HepG2 (cell line): ENCODE data around the gene ABTB2. TPM values are rescaled to one million over a fixed set of nuclear protein-coding genes. Genes with fewer than 3 reads are reported as not detected.

ENCODE experiments used
- CAMTA2 ChIP-seq: sonication (generic); formaldehyde crosslinking; IDR thresholded peaks from 2 replicates; pipeline ENCODE4 v1.4.0; 2020; ENCODE audit warnings: mild to moderate bottlenecking, missing genetic modification reagents, borderline replicate concordance
- CBX1 ChIP-seq: IDR thresholded peaks from one replicate; pipeline ENCODE4 v1.6.1; 2016; ENCODE audit warnings: antibody characterized with exemption, low read depth
- CEBPG ChIP-seq: IDR thresholded peaks from 2 replicates; pipeline ENCODE4 v1.6.1; 2016
- ETV5 ChIP-seq: IDR thresholded peaks from 2 replicates; pipeline ENCODE4 v1.6.1; 2018; ENCODE audit warnings: missing biosample characterization, missing genetic modification reagents, inconsistent platforms, borderline replicate concordance
- GABPB1 ChIP-seq: IDR thresholded peaks from 2 replicates; pipeline ENCODE4 v1.6.1; 2016; ENCODE audit warnings: mild to moderate bottlenecking, missing genetic modification reagents, moderate library complexity, missing compliant biosample characterization
- GFI1 ChIP-seq: sonication (generic); formaldehyde crosslinking; IDR thresholded peaks from 2 replicates; pipeline ENCODE4 v1.5.0; 2020; ENCODE audit warnings: missing genetic modification reagents, mild to moderate bottlenecking, borderline replicate concordance
- HNRNPL ChIP-seq: fragments of 200-400 bp; formaldehyde crosslinking; IDR thresholded peaks from 2 replicates; pipeline ENCODE4 v1.6.1; 2017; ENCODE audit warnings: mild to moderate bottlenecking, low read depth, low read length
- MYC ChIP-seq: sonication (generic); formaldehyde crosslinking; IDR thresholded peaks from 2 replicates; pipeline ENCODE4 v1.9.0; 2021; ENCODE audit warnings: missing genetic modification reagents, borderline replicate concordance
- NFRKB ChIP-seq: fragments of 450-650 bp; IDR thresholded peaks from 2 replicates; pipeline ENCODE4 v1.6.1; 2017
- NKX3-1 ChIP-seq: sonication (generic); formaldehyde crosslinking; IDR thresholded peaks from 2 replicates; pipeline ENCODE4 v1.5.0; 2020; ENCODE audit warnings: missing genetic modification reagents
- POLR2A ChIP-seq, 2 experiments: IDR thresholded peaks; 2 replicates each; pipeline ENCODE4 v1.6.1; 2011; ENCODE audit warnings: low read depth in 2 of 2, low read length in 2 of 2, mild to moderate bottlenecking in 1 of 2, moderate library complexity in 1 of 2; ENCODE audit not compliant: insufficient read depth in 1 of 2
- SOX6 ChIP-seq, 2 experiments: fragments of 450-650 bp in 1 of 2; sonication (generic) in 1 of 2; formaldehyde crosslinking in 1 of 2; IDR thresholded peaks; 2 replicates each; pipeline versions ENCODE4 v1.4.0 to v1.6.1; 2017 to 2020; ENCODE audit warnings: antibody characterized with exemption in 1 of 2, mild to moderate bottlenecking in 1 of 2, missing genetic modification reagents in 1 of 2
- ZFY ChIP-seq: sonication (generic); formaldehyde crosslinking; IDR thresholded peaks from 2 replicates; pipeline ENCODE4 v1.4.0; 2020; ENCODE audit warnings: missing genetic modification reagents
- ZIK1 ChIP-seq: sonication (generic); formaldehyde crosslinking; IDR thresholded peaks from 2 replicates; pipeline ENCODE4 v1.5.0; 2020; ENCODE audit warnings: mild to moderate bottlenecking, low read depth, missing genetic modification reagents, borderline replicate concordance
- ZNF33B ChIP-seq: sonication (generic); formaldehyde crosslinking; IDR thresholded peaks from 2 replicates; pipeline ENCODE4 v1.5.1; 2020; ENCODE audit warnings: mild to moderate bottlenecking, missing genetic modification reagents
- ZNF431 ChIP-seq: sonication (generic); formaldehyde crosslinking; IDR thresholded peaks from 2 replicates; pipeline ENCODE4 v1.9.0; 2022; ENCODE audit warnings: missing genetic modification reagents, low read depth, mild to moderate bottlenecking, borderline replicate concordance
- ZNF737 ChIP-seq: sonication (generic); formaldehyde crosslinking; IDR thresholded peaks from 2 replicates; pipeline ENCODE4 v1.5.0; 2020; ENCODE audit warnings: missing genetic modification reagents, mild to moderate bottlenecking, borderline replicate concordance
- ZNF768 ChIP-seq: sonication (generic); formaldehyde crosslinking; IDR thresholded peaks from 2 replicates; pipeline ENCODE4 v1.4.0; 2020; ENCODE audit warnings: missing genetic modification reagents
- polyA plus RNA-seq, 8 experiments: library from polyadenylated mRNA; depleted of rRNA in 3 of 8; stranded (reverse) in 7 of 8; unstranded in 1 of 8; fragments of >200 nt; fragmentation: Illumina TruSeq in 4 of 8; extraction: Trizol in 4 of 8; gene quantifications; 2 replicates each; pipeline versions ENCODE4 v1.2.1 to v1.2.3, GENCODE V29; 2011 to 2016; ENCODE audit warnings: low read depth in 4 of 8, missing spikeins in 1 of 8, mixed read lengths in 1 of 8; ENCODE audit not compliant: insufficient read depth in 1 of 8
- total RNA-seq, 5 experiments: library from RNA; depleted of rRNA; stranded (reverse); fragments of >200 nt; fragmentation: Illumina TruSeq; extraction: Trizol; gene quantifications; 2 replicates each; pipeline ENCODE4 v1.2.3, GENCODE V29; 2016; ENCODE audit warnings: low read depth in 1 of 5
- TF ChIP-seq, protein P1 (sequence below): IDR thresholded peaks from 2 replicates; pipeline ENCODE4 v1.6.1; 2016; ENCODE audit warnings: missing compliant biosample characterization, missing genetic modification reagents, borderline replicate concordance
- TF ChIP-seq, protein P2 (sequence below): sonication (generic); formaldehyde crosslinking; IDR thresholded peaks from 2 replicates; pipeline ENCODE4 v1.8.0; 2022; ENCODE audit warnings: missing genetic modification reagents, mild to moderate bottlenecking, inconsistent platforms, borderline replicate concordance
- TF ChIP-seq, protein P3 (sequence below): sonication (generic); formaldehyde crosslinking; IDR thresholded peaks from 2 replicates; pipeline ENCODE4 v1.5.0; 2020; ENCODE audit warnings: mild to moderate bottlenecking, missing genetic modification reagents

The ABTB2 gene
- total and polyA plus RNA-seq, 2 of the 13 experiments (the other 11 are each of a cell fraction or from before 2014, with no cell fraction given), result 5.1 to 15.4 TPM

DNA sequence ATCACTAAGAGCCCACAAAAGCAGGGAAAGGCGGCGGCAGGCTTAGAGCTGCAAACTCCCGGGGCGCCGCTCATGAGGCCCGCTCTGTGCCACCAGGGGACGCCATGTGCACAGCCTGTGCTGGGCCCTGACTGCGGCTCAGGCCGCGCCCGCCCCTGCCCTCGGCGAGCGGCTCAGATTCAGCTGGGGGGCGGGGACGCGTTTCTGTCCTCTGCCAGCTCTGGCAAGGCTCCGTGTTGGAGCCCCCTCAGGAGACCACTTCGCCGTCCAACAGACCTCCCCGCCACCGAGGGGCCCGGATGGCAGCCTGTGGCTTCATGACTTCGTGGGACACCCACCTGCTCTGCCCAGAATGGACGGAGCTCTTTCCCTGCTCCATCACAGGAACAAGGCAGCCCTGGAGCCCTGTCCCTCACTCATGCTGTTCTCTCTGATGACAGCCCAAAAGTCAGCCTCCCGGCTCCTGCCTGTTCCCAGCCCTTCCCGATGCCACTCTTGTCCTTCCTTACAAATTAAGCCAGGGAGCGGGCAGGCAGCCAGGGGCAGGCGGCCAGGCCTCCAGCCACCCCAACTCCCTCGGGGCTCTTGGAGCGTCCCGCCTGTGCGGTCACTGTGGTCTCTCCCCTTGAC is 183.3 kb downstream of the ABTB2 start (continued):
- 0 out of 2 replicates have a peak, but pooled peaks have one; percentile 23 for TF ChIP-seq NKX3-1 (CRISPR knock-in tag)
- peak; percentile 48; the same call in 1 of the 2 replicates for TF ChIP-seq ZFY
- no peak for TF ChIP-seq POLR2A (IDR thresholded peaks at IDR 0.05; ENCODE audit: insufficient read depth in 1 of 2, low read depth in 2 of 2, low read length in 2 of 2)
- TF ChIP-seq GABPB1, result peak; percentile 69
- TF ChIP-seq HNRNPL, result 0 out of 2 replicates have a peak, but pooled peaks have one; percentile 72
- TF ChIP-seq, protein P1, sequence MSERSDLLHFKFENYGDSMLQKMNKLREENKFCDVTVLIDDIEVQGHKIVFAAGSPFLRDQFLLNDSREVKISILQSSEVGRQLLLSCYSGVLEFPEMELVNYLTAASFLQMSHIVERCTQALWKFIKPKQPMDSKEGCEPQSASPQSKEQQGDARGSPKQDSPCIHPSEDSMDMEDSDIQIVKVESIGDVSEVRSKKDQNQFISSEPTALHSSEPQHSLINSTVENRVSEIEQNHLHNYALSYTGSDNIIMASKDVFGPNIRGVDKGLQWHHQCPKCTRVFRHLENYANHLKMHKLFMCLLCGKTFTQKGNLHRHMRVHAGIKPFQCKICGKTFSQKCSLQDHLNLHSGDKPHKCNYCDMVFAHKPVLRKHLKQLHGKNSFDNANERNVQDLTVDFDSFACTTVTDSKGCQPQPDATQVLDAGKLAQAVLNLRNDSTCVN (CRISPR knock-in tag), result no peak; the same call in 1 of the 2 replicates
- TF ChIP-seq, protein P2, sequence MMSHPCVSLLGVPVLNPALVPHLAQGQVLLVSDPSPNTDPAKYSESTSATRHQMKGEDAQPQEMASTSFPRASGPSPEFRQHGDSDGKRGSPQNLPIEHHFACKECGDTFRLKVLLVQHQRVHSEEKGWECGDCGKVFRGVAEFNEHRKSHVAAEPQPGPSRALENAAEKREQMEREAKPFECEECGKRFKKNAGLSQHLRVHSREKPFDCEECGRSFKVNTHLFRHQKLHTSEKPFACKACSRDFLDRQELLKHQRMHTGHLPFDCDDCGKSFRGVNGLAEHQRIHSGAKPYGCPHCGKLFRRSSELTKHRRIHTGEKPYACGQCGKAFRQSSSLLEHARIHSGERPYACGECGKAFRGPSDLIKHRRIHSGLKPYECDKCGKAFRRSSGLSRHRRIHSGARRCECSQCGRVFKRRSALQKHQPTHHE, result 0 out of 2 replicates have a peak, but pooled peaks have one; percentile 37
- no peak for TF ChIP-seq ZNF431 (CRISPR knock-in tag)
- no peak for TF ChIP-seq CAMTA2 (CRISPR knock-in tag)
- 0 out of 2 replicates have a peak, but pooled peaks have one; percentile 15 for TF ChIP-seq ETV5 (CRISPR knock-in tag)
- TF ChIP-seq NFRKB, result no peak
- TF ChIP-seq ZIK1 (CRISPR knock-in tag), result peak; percentile 68; the same call in 1 of the 2 replicates
- TF ChIP-seq CBX1, result no peak
- peak; percentile 65; the same call in 1 of the 2 replicates for TF ChIP-seq MYC (CRISPR knock-in tag)
- TF ChIP-seq CEBPG, result 0 out of 2 replicates have a peak, but pooled peaks have one; percentile 23
- no peak for TF ChIP-seq SOX6 (IDR thresholded peaks at IDR 0.05)
- peak; percentile 78 for TF ChIP-seq SOX6 (CRISPR knock-in tag; IDR thresholded peaks at IDR 0.05)
- no peak for TF ChIP-seq ZNF737 (CRISPR knock-in tag)
- 0 out of 2 replicates have a peak, but pooled peaks have one; percentile 52 for TF ChIP-seq GFI1 (CRISPR knock-in tag)
- peak; percentile 47 for TF ChIP-seq ZNF768 (CRISPR knock-in tag)
- TF ChIP-seq, protein P3, sequence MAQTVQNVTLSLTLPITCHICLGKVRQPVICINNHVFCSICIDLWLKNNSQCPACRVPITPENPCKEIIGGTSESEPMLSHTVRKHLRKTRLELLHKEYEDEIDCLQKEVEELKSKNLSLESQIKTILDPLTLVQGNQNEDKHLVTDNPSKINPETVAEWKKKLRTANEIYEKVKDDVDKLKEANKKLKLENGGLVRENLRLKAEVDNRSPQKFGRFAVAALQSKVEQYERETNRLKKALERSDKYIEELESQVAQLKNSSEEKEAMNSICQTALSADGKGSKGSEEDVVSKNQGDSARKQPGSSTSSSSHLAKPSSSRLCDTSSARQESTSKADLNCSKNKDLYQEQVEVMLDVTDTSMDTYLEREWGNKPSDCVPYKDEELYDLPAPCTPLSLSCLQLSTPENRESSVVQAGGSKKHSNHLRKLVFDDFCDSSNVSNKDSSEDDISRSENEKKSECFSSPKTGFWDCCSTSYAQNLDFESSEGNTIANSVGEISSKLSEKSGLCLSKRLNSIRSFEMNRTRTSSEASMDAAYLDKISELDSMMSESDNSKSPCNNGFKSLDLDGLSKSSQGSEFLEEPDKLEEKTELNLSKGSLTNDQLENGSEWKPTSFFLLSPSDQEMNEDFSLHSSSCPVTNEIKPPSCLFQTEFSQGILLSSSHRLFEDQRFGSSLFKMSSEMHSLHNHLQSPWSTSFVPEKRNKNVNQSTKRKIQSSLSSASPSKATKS (CRISPR knock-in tag), result no peak
- peak; percentile 73; the same call in 1 of the 2 replicates for TF ChIP-seq ZNF33B (CRISPR knock-in tag)
